K562 (cell line): Measurements from ENCODE around the gene XKR3. TPM values are rescaled to one million over a fixed set of nuclear protein-coding genes. Genes with fewer than 3 reads are reported as not detected.
A peak's percentile ranks its signal among the peaks of the same experiment; 100 is the strongest.

Experiments
- ATAC-seq: fragments of 200-7000 bp; cut with Tn5 transposase; 3 replicates; pipeline ENCODE4 v1.9.1; 2020; ENCODE audit warnings: moderate library complexity
- BruUV-seq: library from RNA; stranded (reverse); fragments of 400-500 nt; replicated peaks from 2 replicates; lab custom pipeline; 2021; lab: Mats Ljungman, UMichigan
- CTCF ChIA-PET: fragments of 300-600 bp; formaldehyde crosslinking; extraction: SDS; loops from one replicate; lab custom pipeline; 2021; ENCODE audit warnings: low intra/inter-chr PET ratio; lab: Yijun Ruan, JAX
- POLR2A ChIA-PET: fragments of 300-600, 350-650 bp; sonication (Branson Sonifier 250); formaldehyde crosslinking; extraction: SDS; loops from one replicate; lab custom pipeline; 2021; ENCODE audit warnings: antibody characterized with exemption, inconsistent platforms; lab: Yijun Ruan, JAX
- DNase-seq, 4 experiments: peaks; one replicate each; pipeline versions ENCODE4 v3.0.0 to v3.0.0-alpha.2; 2011 to 2018; ENCODE audit warnings: low spot score in 3 of 4, mixed read lengths in 3 of 4; ENCODE audit errors: extremely low read depth in 1 of 4
- FAIRE-seq: peaks from 2 replicates; lab custom pipeline; 2011; peaks lifted over from hg19 to GRCh38; lab: Jason Lieb, UNC
- H2AFZ ChIP-seq: 2 replicates; pipeline ENCODE4 v1.6.0; 2011; ENCODE audit warnings: low read depth, low read length, control low read depth, inconsistent platforms
- H3K27ac ChIP-seq: fragments of 200-600 bp; 3 replicates; pipeline ENCODE4 v1.8.0; 2011; ENCODE audit warnings: low read depth, mild to moderate bottlenecking, control low read depth, inconsistent platforms, low read length, moderate library complexity, mixed read lengths; ENCODE audit errors: extremely low read depth
- H3K27me3 ChIP-seq, 2 experiments: fragments of 300-600 bp in 1 of 2; 2 replicates in 1 of 2; 3 replicates in 1 of 2; pipeline versions ENCODE4 v1.6.0 to v1.8.0; 2011; ENCODE audit warnings: inconsistent platforms in 2 of 2, low read length in 2 of 2, mild to moderate bottlenecking in 1 of 2, mixed read lengths in 1 of 2, moderate library complexity in 1 of 2; ENCODE audit not compliant: control insufficient read depth in 2 of 2, insufficient read depth in 2 of 2
- H3K36me3 ChIP-seq: fragments of 300-600 bp; 3 replicates; pipeline ENCODE4 v1.8.0; 2011; ENCODE audit warnings: mild to moderate bottlenecking, low read length, inconsistent platforms; ENCODE audit not compliant: control insufficient read depth, insufficient read depth
- H3K4me1 ChIP-seq, 2 experiments: fragments of 200-600 bp in 1 of 2; replicated peaks in 1 of 2; 2 replicates in 1 of 2; 3 replicates in 1 of 2; pipeline versions ENCODE4 v1.5.1 to v1.8.0; 2011; ENCODE audit warnings: inconsistent platforms in 2 of 2, low read length in 2 of 2, mild to moderate bottlenecking in 1 of 2, mixed read lengths in 1 of 2, moderate library complexity in 1 of 2; ENCODE audit not compliant: control insufficient read depth in 2 of 2, insufficient read depth in 2 of 2
- H3K4me2 ChIP-seq: 2 replicates; pipeline ENCODE4 v1.6.1; 2011; ENCODE audit warnings: low read length, control low read depth, inconsistent platforms, mixed read lengths; ENCODE audit not compliant: insufficient read depth
- H3K4me3 ChIP-seq: fragments of 200-600 bp; sonication (generic), shearing (Covaris generic); 2 replicates; pipeline ENCODE4 v1.5.1; 2016; ENCODE audit warnings: control low read depth, inconsistent platforms
- H3K79me2 ChIP-seq: fragments of 200-600 bp; 3 replicates; pipeline ENCODE4 v1.8.0; 2011; ENCODE audit warnings: low read length, inconsistent platforms; ENCODE audit not compliant: control insufficient read depth, insufficient read depth
- H3K9ac ChIP-seq, 2 experiments: 2 replicates each; pipeline versions ENCODE4 v1.6.0 to v1.6.1; 2011; ENCODE audit warnings: low read depth in 2 of 2, low read length in 2 of 2, control low read depth in 1 of 2, inconsistent platforms in 1 of 2, mild to moderate bottlenecking in 1 of 2, mixed read lengths in 1 of 2; ENCODE audit not compliant: insufficient read depth in 1 of 2
- H3K9me1 ChIP-seq: one replicate; pipeline ENCODE4 v1.6.0; 2011; ENCODE audit warnings: inconsistent platforms, mild to moderate bottlenecking, low read length, moderate library complexity; ENCODE audit not compliant: control insufficient read depth, insufficient read depth
- H3K9me3 ChIP-seq: replicated peaks from 2 replicates; pipeline ENCODE4 v1.5.1; 2011; ENCODE audit warnings: low read depth, low read length, inconsistent platforms; ENCODE audit not compliant: control insufficient read depth, insufficient read depth
- H4K20me1 ChIP-seq: replicated peaks from 2 replicates; pipeline ENCODE4 v1.6.1; 2011; ENCODE audit warnings: low read length, inconsistent platforms, mixed read lengths; ENCODE audit not compliant: control insufficient read depth, insufficient read depth
- CSDE1 ChIP-seq, 2 experiments: fragments of 450-650 bp; IDR thresholded peaks; 2 replicates each; pipeline ENCODE4 v1.6.1; 2016; ENCODE audit warnings: mild to moderate bottlenecking in 1 of 2
- CTCF ChIP-seq, 3 experiments: IDR thresholded peaks in 2 of 3; conservative IDR thresholded peaks in 1 of 3; 2 replicates each; pipeline ENCODE4 v1.5.1; 2011 to 2012; ENCODE audit warnings: low read length in 3 of 3, mild to moderate bottlenecking in 3 of 3, control low read depth in 2 of 3, improper control_type of control experiment in 1 of 3, inconsistent platforms in 1 of 3, low read depth in 1 of 3, mixed read lengths in 1 of 3, moderate library complexity in 1 of 3; ENCODE audit not compliant: insufficient read depth in 2 of 3
- HOMEZ ChIP-seq: fragments of 250-450 bp; sonication (Bioruptor Pico); IDR thresholded peaks from 2 replicates; pipeline ENCODE4 v1.4.0; 2020; ENCODE audit warnings: mild to moderate bottlenecking, moderate library complexity
- MGA ChIP-seq: fragments of 450-650 bp; IDR thresholded peaks from 2 replicates; pipeline ENCODE4 v1.6.1; 2016; ENCODE audit warnings: mild to moderate bottlenecking, moderate library complexity
- WGBS: fragments of 100-300 bp; shearing (Covaris generic); methylation state at CpG from one replicate; pipeline ENCODE4 v1.1.6; 2016; ENCODE audit warnings: low coverage, mixed read lengths; ENCODE audit not compliant: insufficient coverage; ENCODE audit errors: missing lambda C conversion rate; 5-methylcytosine and 5-hydroxymethylcytosine counted together
- in situ Hi-C: fragments of 300-500 bp; cut with MboI; formaldehyde crosslinking; loops from 4 replicates; pipeline ENCODE4 v1.15.0; 2018; ENCODE audit warnings: inconsistent platforms, mixed read lengths
- intact Hi-C: fragments of 100-400 bp; cut with micrococcal nuclease; formaldehyde crosslinking; loops from 2 replicates; pipeline ENCODE4 v1.14.2; 2022
- polyA plus RNA-seq, 8 experiments: library from polyadenylated mRNA; depleted of rRNA in 4 of 8; stranded (reverse) in 5 of 8; unstranded in 3 of 8; fragments of >200 nt; fragmentation: Nextera tagmentation in 2 of 8; fragmentation: Illumina TruSeq in 1 of 8; extraction: Ambion mirVana in 2 of 8; extraction: Trizol in 1 of 8; gene quantifications; 2 replicates each; pipeline versions ENCODE4 v1.2.1 to v1.2.3, GENCODE V29; 2011 to 2014; ENCODE audit warnings: inconsistent platforms in 1 of 8, missing spikeins in 1 of 8
- total RNA-seq, 7 experiments: library from RNA; depleted of rRNA in 6 of 7; stranded (reverse); fragments of >200 nt in 6 of 7; fragmentation: Illumina TruSeq in 2 of 7; extraction: Trizol in 2 of 7; gene quantifications; 2 replicates each; pipeline versions ENCODE4 v1.2.1 to v1.2.3, GENCODE V29; 2011 to 2021; ENCODE audit warnings: low replicate concordance in 1 of 7

Gene XKR3
- total and polyA plus RNA-seq, 9 of the 15 experiments (the other 6 are each of a cell fraction or from before 2014, with no cell fraction given): 3.5 to 11.5 (median 7.1) TPM

- DNase-seq (no peak), FAIRE-seq (no peak), ATAC-seq (peak; percentile 7; the same call in 2 of the 3 replicates)
- CTCF ChIA-PET: no interaction called here
- no peaks in the 10 kb centered on the region for H3K9me3 ChIP-seq
- H3K4me2 ChIP-seq: no peak overlapping the region
- H3K36me3 ChIP-seq: peaks cover 27% of the 10 kb centered on the region; the same call in 2 of the 3 replicates
- BruUV-seq: no TSS peak
- 67% methylated on average over 3 of the region's 3 CpGs for WGBS
- no peak overlapping the region for H3K4me3 ChIP-seq
- no peaks in the 10 kb centered on the region for H4K20me1 ChIP-seq
- in situ Hi-C loops: no loop called here
- no peaks in the 10 kb centered on the region for H3K27me3 ChIP-seq
- H3K27ac ChIP-seq: no peak overlapping the region
- H2AFZ ChIP-seq: no peak overlapping the region
- intact Hi-C loops: no loop called here
- H3K4me1 ChIP-seq: no peaks in the 10 kb centered on the region
- POLR2A ChIA-PET: interaction anchor here (0.9 to 2.5 kb wide), 2 partner anchors 12 to 17 kb away, joined by 3 to 14 read pairs; no protein-coding TSS in a partner anchor
- 0 out of 3 replicates have a peak, but pooled peaks cover 2% of the 10 kb centered on the region for H3K79me2 ChIP-seq
- no peak overlapping the region for H3K9ac ChIP-seq
- H3K9me1 ChIP-seq: no peaks in the 10 kb centered on the region
- no peak for TF ChIP-seq HOMEZ (CRISPR knock-in tag)
- TF ChIP-seq CSDE1 (IDR thresholded peaks at IDR 0.05): no peak
- peak in 1 of 3 experiments; percentile 8; a peak in 1 of 6 replicates for TF ChIP-seq CTCF (IDR thresholded peaks at IDR 0.05 in 2 of 3, conservative IDR thresholded peaks at IDR 0.05 in 1 of 3; ENCODE audit: insufficient read depth in 2 of 3, low read depth in 1 of 3, low read length in 3 of 3)
- TF ChIP-seq MGA: no peak
Observed at GRCh38 chr22:16801088-16801487, 24.1 kb downstream of the XKR3 start.
